SW480 (cell line): Measurements from ENCODE around the gene PHF12.
"Not testable (repeated sequence)": the region's sequence is repeated elsewhere in the genome, so short reads cannot be mapped to it uniquely, and the experiment has no call there.

ENCODE experiments used
- DNase-seq: peaks from one replicate; pipeline ENCODE4 v3.0.0-alpha.2; 2016; ENCODE audit warnings: low spot score

The PHF12 gene

GRCh38 chr17:28901866-28902818, 49.2 kb downstream of the PHF12 start:
- DNase-seq, result peak; percentile 43

GRCh38 chr17:28900986-28901726, 50.2 kb downstream of the PHF12 start:
- no peak for DNase-seq

- no peak for DNase-seq
These were observed 52.0 kb downstream of the PHF12 start for GRCh38 chr17:28899212-28899815.

- DNase-seq, result no peak
These were observed 52.8 kb downstream of the PHF12 start for GRCh38 chr17:28898527-28898955.

GRCh38 chr17:28897769-28898526, 53.4 kb downstream of the PHF12 start:
- DNase-seq, result peak; percentile 28

GRCh38 chr17:28896884-28897768, 54.2 kb downstream of the PHF12 start, which contains the start of gene FLOT2:
Gene FLOT2 (minus strand): TSS chr17:28897733. CDS start chr17:28897574, 159 bp downstream.
- DNase-seq, result peak; percentile 39

GRCh38 chr17:28896491-28896883, 54.8 kb downstream of the PHF12 start:
- no peak for DNase-seq

- DNase-seq, result no peak
These were observed 55.4 kb downstream of the PHF12 start for GRCh38 chr17:28895794-28896447.

- not testable (repeated sequence) for DNase-seq
These were observed 57.8 kb downstream of the PHF12 start for GRCh38 chr17:28893248-28894183.

GRCh38 chr17:28892024-28892423, 59.3 kb downstream of the PHF12 start:
- DNase-seq, result no peak

- DNase-seq, result no peak
These were observed 60.1 kb downstream of the PHF12 start for GRCh38 chr17:28891201-28891600.

- DNase-seq, result no peak
These were observed 61.3 kb downstream of the PHF12 start for GRCh38 chr17:28889996-28890395.

- no peak for DNase-seq
These were observed 62.5 kb downstream of the PHF12 start for GRCh38 chr17:28888832-28889231.

- DNase-seq, result no peak
These were observed 63.3 kb downstream of the PHF12 start for GRCh38 chr17:28887871-28888471.

- no peak for DNase-seq
These were observed 65.4 kb downstream of the PHF12 start for GRCh38 chr17:28885951-28886350.

GRCh38 chr17:28885363-28885762, 66.0 kb downstream of the PHF12 start:
- DNase-seq, result no peak

- no peak for DNase-seq
These were observed 67.2 kb downstream of the PHF12 start for GRCh38 chr17:28883967-28884702.
